MM.1S (cell line): ENCODE data around the gene ACLY.
A peak's percentile ranks its signal among the peaks of the same experiment; 100 is the strongest.

Source experiments
- DNase-seq: peaks from one replicate; pipeline ENCODE4 v3.0.0-alpha.2; 2015
- H2AFZ ChIP-seq: fragments of 300-600 bp; sonication (generic); 2 replicates; pipeline ENCODE4 v1.6.0; 2016; ENCODE audit warnings: antibody characterized with exemption, low read length
- H3F3A ChIP-seq: fragments of 300-600 bp; sonication (generic); 2 replicates; pipeline ENCODE4 v1.6.1; 2016; ENCODE audit warnings: mild to moderate bottlenecking, antibody characterized with exemption, low read length, moderate library complexity, mixed read lengths; ENCODE audit not compliant: insufficient read depth
- H3K27ac ChIP-seq: fragments of 300-600 bp; sonication (generic); 2 replicates; pipeline ENCODE4 v1.5.1; 2016; ENCODE audit warnings: mild to moderate bottlenecking, low read length
- H3K27me3 ChIP-seq: fragments of 300-600 bp; sonication (generic); replicated peaks from 2 replicates; pipeline ENCODE4 v1.6.0; 2016; ENCODE audit warnings: low read length; ENCODE audit not compliant: insufficient read depth
- H3K36me3 ChIP-seq: fragments of 300-600 bp; sonication (generic); replicated peaks from 2 replicates; pipeline ENCODE4 v1.6.1; 2016; ENCODE audit warnings: mild to moderate bottlenecking, low read length, mixed read lengths; ENCODE audit not compliant: insufficient read depth
- H3K4me1 ChIP-seq: fragments of 300-600 bp; sonication (generic); 2 replicates; pipeline ENCODE4 v1.6.1; 2016; ENCODE audit warnings: low read length, mixed read lengths
- H3K4me2 ChIP-seq: fragments of 300-600 bp; sonication (generic); 2 replicates; pipeline ENCODE4 v1.6.0; 2016; ENCODE audit warnings: low read depth, low read length
- H3K4me3 ChIP-seq: fragments of 300-600 bp; sonication (generic); 2 replicates; pipeline ENCODE4 v1.5.1; 2016; ENCODE audit warnings: low read length, mixed read lengths
- H3K79me2 ChIP-seq: fragments of 300-600 bp; sonication (generic); 2 replicates; pipeline ENCODE4 v1.6.1; 2016; ENCODE audit warnings: mixed run types, low read length, mixed read lengths
- H3K9ac ChIP-seq: fragments of 300-600 bp; sonication (generic); 2 replicates; pipeline ENCODE4 v1.6.1; 2016; ENCODE audit warnings: low read length, mixed read lengths
- H3K9me2 ChIP-seq: fragments of 300-600 bp; sonication (generic); replicated peaks from 2 replicates; pipeline ENCODE4 v1.6.1; 2016; ENCODE audit warnings: mild to moderate bottlenecking, low read length, mixed read lengths; ENCODE audit not compliant: insufficient read depth
- H3K9me3 ChIP-seq: fragments of 300-600 bp; sonication (generic); replicated peaks from 2 replicates; pipeline ENCODE4 v1.6.1; 2016; ENCODE audit warnings: mild to moderate bottlenecking, low read length, mixed read lengths; ENCODE audit not compliant: insufficient read depth
- H4K20me1 ChIP-seq: fragments of 300-600 bp; sonication (generic); 2 replicates; pipeline ENCODE4 v1.6.1; 2016; ENCODE audit warnings: mild to moderate bottlenecking, low read length, moderate library complexity, mixed read lengths; ENCODE audit not compliant: insufficient read depth
- EZH2 ChIP-seq: fragments of 300-600 bp; sonication (generic); optimal IDR thresholded peaks from 2 replicates; pipeline ENCODE3; 2017; ENCODE audit warnings: low read depth, mild to moderate bottlenecking, antibody characterized with exemption, low read length, mixed read lengths
- EZH2phosphoT487 ChIP-seq: fragments of 300-600 bp; sonication (generic); IDR thresholded peaks from 2 replicates; pipeline ENCODE4 v1.6.1; 2018; ENCODE audit warnings: antibody characterized with exemption, low read length
- TF ChIP-seq, protein P1 (sequence below): fragments of 300-600 bp; sonication (generic); IDR thresholded peaks from 2 replicates; pipeline ENCODE4 v1.5.1; 2016; ENCODE audit warnings: antibody characterized with exemption, low read length, mixed read lengths

Gene ACLY

DNA sequence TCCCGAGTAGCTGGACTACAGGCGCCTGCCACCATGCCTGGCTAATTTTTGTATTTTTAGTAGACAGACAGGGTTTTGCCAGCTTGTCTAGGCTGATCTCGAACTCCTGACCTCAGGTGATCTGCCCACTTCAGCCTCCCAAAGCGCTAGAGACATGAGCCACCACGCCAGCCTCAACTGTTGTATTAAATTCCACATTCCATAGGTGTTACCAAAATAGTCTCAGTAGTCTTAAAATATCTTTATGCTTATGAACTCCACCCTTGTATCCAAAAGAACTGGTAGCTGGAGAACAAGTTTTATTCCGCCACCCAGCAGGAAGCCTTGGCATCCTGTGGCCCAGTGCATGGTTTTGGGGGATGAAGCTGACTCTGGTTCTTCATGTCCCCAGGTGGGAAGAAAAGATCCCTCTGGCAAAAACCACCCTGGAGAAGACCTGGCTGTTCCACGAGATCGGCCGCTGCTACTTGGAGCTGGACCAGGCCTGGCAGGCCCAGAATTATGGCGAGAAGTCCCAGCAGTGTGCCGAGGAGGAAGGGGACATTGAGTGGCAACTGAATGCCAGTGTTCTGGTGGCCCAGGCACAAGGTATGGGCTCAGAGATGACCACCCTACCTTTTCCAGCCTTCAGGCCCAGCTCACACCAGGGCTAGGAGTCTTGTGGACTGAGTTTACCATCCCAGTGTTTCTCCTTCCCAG, 30.2 kb upstream of the ACLY start:
- Histone ChIP-seq H2AFZ (peak overlapping the region; percentile 67), H3K9ac (no peak overlapping the region)
- TF ChIP-seq, protein P1, sequence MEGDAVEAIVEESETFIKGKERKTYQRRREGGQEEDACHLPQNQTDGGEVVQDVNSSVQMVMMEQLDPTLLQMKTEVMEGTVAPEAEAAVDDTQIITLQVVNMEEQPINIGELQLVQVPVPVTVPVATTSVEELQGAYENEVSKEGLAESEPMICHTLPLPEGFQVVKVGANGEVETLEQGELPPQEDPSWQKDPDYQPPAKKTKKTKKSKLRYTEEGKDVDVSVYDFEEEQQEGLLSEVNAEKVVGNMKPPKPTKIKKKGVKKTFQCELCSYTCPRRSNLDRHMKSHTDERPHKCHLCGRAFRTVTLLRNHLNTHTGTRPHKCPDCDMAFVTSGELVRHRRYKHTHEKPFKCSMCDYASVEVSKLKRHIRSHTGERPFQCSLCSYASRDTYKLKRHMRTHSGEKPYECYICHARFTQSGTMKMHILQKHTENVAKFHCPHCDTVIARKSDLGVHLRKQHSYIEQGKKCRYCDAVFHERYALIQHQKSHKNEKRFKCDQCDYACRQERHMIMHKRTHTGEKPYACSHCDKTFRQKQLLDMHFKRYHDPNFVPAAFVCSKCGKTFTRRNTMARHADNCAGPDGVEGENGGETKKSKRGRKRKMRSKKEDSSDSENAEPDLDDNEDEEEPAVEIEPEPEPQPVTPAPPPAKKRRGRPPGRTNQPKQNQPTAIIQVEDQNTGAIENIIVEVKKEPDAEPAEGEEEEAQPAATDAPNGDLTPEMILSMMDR, result no peak
- no peak for TF ChIP-seq EZH2
- TF ChIP-seq EZH2phosphoT487, result no peak

DNA sequence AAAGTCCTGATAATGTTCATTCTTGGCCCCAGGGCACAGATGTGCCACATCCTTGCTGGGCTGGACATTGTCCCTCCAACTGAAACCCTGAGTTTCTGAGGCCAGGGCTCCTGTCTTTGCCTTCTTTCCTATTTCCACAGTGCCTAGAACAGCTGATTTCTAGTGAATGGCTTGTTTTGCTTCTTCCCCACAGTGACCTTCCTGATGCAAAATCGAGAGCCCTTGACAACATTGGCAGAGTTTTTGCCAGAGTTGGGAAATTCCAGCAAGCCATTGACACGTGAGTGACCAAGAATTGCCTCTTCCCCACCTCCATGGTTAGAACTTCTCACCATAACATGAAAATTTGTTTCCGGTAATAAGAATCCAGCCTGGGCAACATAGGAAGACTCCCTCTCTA, 26.2 kb upstream of the ACLY start:
- Histone ChIP-seq H3K4me2 (no peak overlapping the region), H3K27ac (no peak overlapping the region), H3K4me1 (peaks cover 3% of the 10 kb centered on the region; the same call in 1 of the 2 replicates), H3K9ac (no peak overlapping the region), H3K79me2 (no peaks in the 10 kb centered on the region), H3K9me3 (no peaks in the 10 kb centered on the region), H3K36me3 (no peaks in the 10 kb centered on the region), H3F3A (no peaks in the 10 kb centered on the region), H3K27me3 (no peaks in the 10 kb centered on the region), H3K9me2 (no peaks in the 10 kb centered on the region), H4K20me1 (no peaks in the 10 kb centered on the region), H3K4me3 (no peak overlapping the region), H2AFZ (no peak overlapping the region)
- TF ChIP-seq EZH2phosphoT487 (no peak), EZH2 (no peak)
- TF ChIP-seq, protein P1, result no peak
- DNase-seq, result no peak

More for the DNA sequence above, 30.2 kb upstream of the ACLY start:
- Histone ChIP-seq H3K27me3 (no peaks in the 10 kb centered on the region), H3K36me3 (no peaks in the 10 kb centered on the region), H3K4me3 (no peak overlapping the region), H3K79me2 (no peaks in the 10 kb centered on the region), H4K20me1 (no peaks in the 10 kb centered on the region), H3K4me1 (peaks cover 3% of the 10 kb centered on the region; the same call in 1 of the 2 replicates), H3F3A (no peaks in the 10 kb centered on the region), H3K9me2 (no peaks in the 10 kb centered on the region), H3K9me3 (no peaks in the 10 kb centered on the region), H3K4me2 (peak overlapping the region; percentile 30; the same call in 1 of the 2 replicates), H3K27ac (no peak overlapping the region)
- DNase-seq, result no peak

DNA sequence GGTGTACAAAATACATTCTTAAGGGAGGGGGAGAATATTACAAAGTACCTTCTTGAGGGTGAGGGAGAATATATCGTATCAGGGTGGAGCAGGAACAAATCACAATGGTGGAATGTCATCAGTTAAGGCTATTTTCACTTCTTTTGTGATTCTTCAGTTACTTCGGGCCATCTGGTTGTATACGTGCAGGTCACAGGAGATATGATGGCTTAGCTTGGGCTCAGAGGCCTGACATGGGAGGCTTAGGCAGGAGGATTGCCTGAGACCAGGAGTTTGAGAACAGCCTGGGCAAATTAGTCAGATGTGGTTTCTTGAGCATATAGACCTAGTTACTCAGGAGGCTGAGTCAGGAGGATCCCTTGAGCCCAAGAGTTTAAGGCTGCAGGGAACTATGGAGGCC, 24.7 kb upstream of the ACLY start:
- Histone ChIP-seq H4K20me1 (no peaks in the 10 kb centered on the region), H3K36me3 (no peaks in the 10 kb centered on the region), H3K27me3 (no peaks in the 10 kb centered on the region), H3K9ac (no peak overlapping the region), H3K4me2 (no peak overlapping the region), H3K79me2 (no peaks in the 10 kb centered on the region), H3K4me3 (no peak overlapping the region), H3K27ac (no peak overlapping the region), H3K4me1 (peaks cover under 1% of the 10 kb centered on the region), H3K9me2 (no peaks in the 10 kb centered on the region), H3F3A (no peaks in the 10 kb centered on the region), H3K9me3 (no peaks in the 10 kb centered on the region), H2AFZ (no peak overlapping the region)
- DNase-seq, result no peak
- TF ChIP-seq, protein P1, result no peak
- TF ChIP-seq EZH2 (no peak), EZH2phosphoT487 (no peak)
